Muscle of leg (tissue), 11 donors: ENCODE data around the gene SPATA18. TPM values are rescaled to one million over a fixed set of nuclear protein-coding genes. Genes with fewer than 3 reads are reported as not detected.
A peak's percentile ranks its signal among the peaks of the same experiment; 100 is the strongest.

Experiments
- DNase-seq: peaks from one replicate; pipeline ENCODE4 v3.0.0; 2013
- H3K27ac ChIP-seq: one replicate; pipeline ENCODE4 v1.5.1; 2013; ENCODE audit warnings: mild to moderate bottlenecking, low read length, control low read depth
- H3K27me3 ChIP-seq: one replicate; pipeline ENCODE4 v1.6.1; 2013; ENCODE audit warnings: low read length; ENCODE audit not compliant: control insufficient read depth, insufficient read depth
- H3K36me3 ChIP-seq: one replicate; pipeline ENCODE4 v1.6.1; 2013; ENCODE audit warnings: low read length; ENCODE audit not compliant: control insufficient read depth, insufficient read depth
- H3K4me1 ChIP-seq: one replicate; pipeline ENCODE4 v1.6.1; 2013; ENCODE audit warnings: low read length; ENCODE audit not compliant: control insufficient read depth, insufficient read depth
- H3K4me3 ChIP-seq: one replicate; pipeline ENCODE4 v1.5.1; 2013; ENCODE audit warnings: low read length, control low read depth
- H3K9me3 ChIP-seq: replicated peaks from 2 replicates; pipeline ENCODE4 v1.6.1; 2013; ENCODE audit warnings: low read depth, low read length; ENCODE audit not compliant: control insufficient read depth
- WGBS: methylation state at CpG from one replicate; pipeline ENCODE4 v1.1.5; 2013; ENCODE audit warnings: missing lambda C conversion rate; ENCODE audit not compliant: insufficient coverage; 5-methylcytosine and 5-hydroxymethylcytosine counted together
- polyA plus RNA-seq, 8 donors: library from polyadenylated mRNA; unstranded; fragments of 120-200 nt; gene quantifications; one replicate each; pipeline versions ENCODE4 v1.2.1 to v1.2.3, GENCODE V29; 2013; ENCODE audit warnings: inconsistent platforms in 1 of 8, low replicate concordance in 1 of 8; ENCODE audit not compliant: insufficient read length in 8 of 8, insufficient read depth in 1 of 8
- total RNA-seq: library from RNA; stranded (reverse); fragments of 120-200 nt; gene quantifications from one replicate; pipeline ENCODE4 v1.2.4, GENCODE V29; 2013

SPATA18 gene
- total and polyA plus RNA-seq, 9 donors: 0.97 to 2.7 (median 2.0) TPM

- Histone ChIP-seq H3K27ac (no peak overlapping the region), H3K27me3 (no peaks in the 10 kb centered on the region), H3K9me3 (peaks cover 1% of the 10 kb centered on the region), H3K36me3 (no peaks in the 10 kb centered on the region), H3K4me1 (peaks cover 13% of the 10 kb centered on the region), H3K4me3 (no peak overlapping the region)
- WGBS: 94% methylated on average over 3 of the region's 5 CpGs
- no peak for DNase-seq
Observed at GRCh38 chr4:52105276-52105675, 54.2 kb downstream of the SPATA18 start.

DNA sequence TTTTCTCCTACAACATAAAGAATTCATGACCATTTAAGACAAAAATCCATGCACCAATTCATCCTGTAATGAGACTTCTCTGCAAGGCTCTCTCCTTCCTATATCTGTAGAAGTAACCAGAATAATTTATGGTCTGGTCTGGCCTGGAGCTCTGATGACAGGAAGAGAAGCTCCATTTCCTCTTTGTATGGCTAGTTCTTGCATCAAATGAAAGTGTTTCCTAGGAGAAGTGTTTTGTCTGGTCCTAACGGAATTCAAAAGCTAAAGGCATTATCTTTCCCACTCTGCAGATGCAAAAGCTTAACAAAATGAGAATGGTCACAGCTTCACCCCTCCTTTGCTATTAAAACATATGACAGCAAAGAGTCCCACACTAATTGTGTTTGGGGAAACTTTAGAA is 55.1 kb downstream of the SPATA18 start:
- no CpG with 5 or more reads among the region's 1 CpG for WGBS
- DNase-seq: peak; percentile 70
- Histone ChIP-seq H3K4me3 (no peak overlapping the region), H3K27ac (peak overlapping the region; percentile 61), H3K4me1 (peaks cover 13% of the 10 kb centered on the region), H3K27me3 (no peaks in the 10 kb centered on the region), H3K9me3 (peaks cover 2% of the 10 kb centered on the region), H3K36me3 (no peaks in the 10 kb centered on the region)

DNA sequence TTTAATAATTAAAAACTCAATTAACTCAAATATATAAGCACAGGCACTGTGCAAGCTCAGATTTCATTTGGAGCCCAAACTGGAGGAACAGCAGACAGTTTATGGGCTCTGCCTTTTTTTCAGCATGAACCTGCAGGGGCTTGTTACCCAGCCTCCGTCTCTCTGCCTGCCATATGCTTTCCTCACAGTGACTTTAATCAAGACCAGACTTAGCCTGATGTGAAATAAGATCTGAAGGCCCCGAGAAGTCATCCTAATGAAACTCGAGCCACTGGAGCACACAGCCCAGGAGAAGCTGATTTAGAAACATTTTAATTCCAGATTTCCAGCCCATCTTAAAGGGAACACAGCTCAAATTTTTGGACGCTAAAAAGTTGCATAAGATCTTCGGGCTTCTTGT is 55.6 kb downstream of the SPATA18 start:
- peaks cover 2% of the 10 kb centered on the region for H3K9me3 ChIP-seq
- peak overlapping the region; percentile 61 for H3K27ac ChIP-seq
- no peak overlapping the region for H3K4me3 ChIP-seq
- peaks cover 13% of the 10 kb centered on the region for H3K4me1 ChIP-seq
- DNase-seq: peak; percentile 87
- H3K36me3 ChIP-seq: no peaks in the 10 kb centered on the region
- 8% methylated on average over 5 of the region's 5 CpGs for WGBS
- H3K27me3 ChIP-seq: no peaks in the 10 kb centered on the region

DNA sequence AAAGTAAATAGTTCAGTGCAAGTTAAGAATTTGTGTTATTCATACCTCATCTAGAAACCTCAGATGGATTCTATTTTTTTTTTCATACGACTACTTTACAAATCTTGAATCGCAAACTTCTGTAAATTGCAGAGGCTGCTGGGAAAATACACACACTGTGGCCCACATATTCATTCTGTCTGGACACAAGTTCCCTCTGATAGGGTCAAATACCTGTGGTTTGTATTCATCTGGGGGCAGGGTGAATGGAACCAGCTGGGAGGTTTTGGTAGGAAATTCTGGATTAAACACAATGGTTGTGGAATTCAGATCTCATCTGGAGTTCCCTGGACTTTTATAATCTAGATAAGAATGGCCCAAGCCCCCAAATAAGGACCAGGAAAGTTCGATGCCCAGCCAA is 56.2 kb downstream of the SPATA18 start:
- no peak for DNase-seq
- 60% methylated on average over 1 of the region's 3 CpGs for WGBS
- Histone ChIP-seq H3K27me3 (no peaks in the 10 kb centered on the region), H3K4me1 (peaks cover 14% of the 10 kb centered on the region), H3K27ac (no peak overlapping the region), H3K9me3 (peaks cover 2% of the 10 kb centered on the region), H3K36me3 (no peaks in the 10 kb centered on the region), H3K4me3 (no peak overlapping the region)

- WGBS: no CpG with 5 or more reads among the region's 1 CpG
- Histone ChIP-seq H3K36me3 (no peaks in the 10 kb centered on the region), H3K27me3 (no peaks in the 10 kb centered on the region), H3K27ac (no peak overlapping the region), H3K4me3 (no peak overlapping the region), H3K4me1 (peaks cover 15% of the 10 kb centered on the region), H3K9me3 (peaks cover 2% of the 10 kb centered on the region)
- peak; percentile 48 for DNase-seq
Observed at GRCh38 chr4:52107745-52108144, 56.6 kb downstream of the SPATA18 start.

- Histone ChIP-seq H3K27me3 (no peaks in the 10 kb centered on the region), H3K9me3 (peaks cover 2% of the 10 kb centered on the region), H3K27ac (no peak overlapping the region), H3K36me3 (no peaks in the 10 kb centered on the region), H3K4me3 (no peak overlapping the region), H3K4me1 (peaks cover 15% of the 10 kb centered on the region)
- no CpG with 5 or more reads among the region's 1 CpG for WGBS
- DNase-seq: no peak
Observed at GRCh38 chr4:52110171-52110570, 59.1 kb downstream of the SPATA18 start.

GRCh38 chr4:52111995-52112394 is 60.9 kb downstream of the SPATA18 start:
- Histone ChIP-seq H3K9me3 (peaks cover 2% of the 10 kb centered on the region), H3K27me3 (no peaks in the 10 kb centered on the region), H3K27ac (no peak overlapping the region), H3K36me3 (no peaks in the 10 kb centered on the region), H3K4me1 (peaks cover 5% of the 10 kb centered on the region), H3K4me3 (no peak overlapping the region)
- no peak for DNase-seq
- WGBS: no CpG with 5 or more reads among the region's 1 CpG

GRCh38 chr4:52112411-52112810 is 61.3 kb downstream of the SPATA18 start:
- H3K4me3 ChIP-seq: no peak overlapping the region
- no peaks in the 10 kb centered on the region for H3K27me3 ChIP-seq
- H3K36me3 ChIP-seq: no peaks in the 10 kb centered on the region
- WGBS: no CpG with 5 or more reads among the region's 1 CpG
- peaks cover 3% of the 10 kb centered on the region for H3K4me1 ChIP-seq
- H3K27ac ChIP-seq: no peak overlapping the region
- H3K9me3 ChIP-seq: peaks cover 2% of the 10 kb centered on the region
- peak; percentile 85 for DNase-seq

DNA sequence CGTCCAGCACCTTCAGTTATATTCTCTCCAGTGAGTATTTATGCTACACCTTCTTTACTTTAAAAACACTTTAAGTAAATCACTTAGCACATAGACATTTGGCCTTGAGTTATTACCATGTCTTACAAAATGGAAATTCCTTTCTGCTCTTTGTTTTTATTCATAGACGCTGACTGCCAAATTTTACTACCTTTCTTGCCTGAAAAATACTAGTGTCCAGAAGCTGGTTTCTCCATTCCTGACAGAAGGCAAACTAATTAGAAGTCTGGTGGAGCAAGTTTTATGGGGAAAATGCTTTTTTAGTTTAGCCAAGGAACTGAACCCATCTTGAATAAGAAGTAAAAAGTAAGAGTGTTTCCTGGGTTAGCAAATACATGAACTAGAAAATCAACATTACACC is 65.5 kb downstream of the SPATA18 start:
- Histone ChIP-seq H3K4me3 (no peak overlapping the region), H3K27me3 (no peaks in the 10 kb centered on the region), H3K36me3 (no peaks in the 10 kb centered on the region), H3K9me3 (no peaks in the 10 kb centered on the region), H3K4me1 (peaks cover 2% of the 10 kb centered on the region), H3K27ac (no peak overlapping the region)
- DNase-seq: peak; percentile 86
- WGBS: 67% methylated on average over 1 of the region's 2 CpGs

DNA sequence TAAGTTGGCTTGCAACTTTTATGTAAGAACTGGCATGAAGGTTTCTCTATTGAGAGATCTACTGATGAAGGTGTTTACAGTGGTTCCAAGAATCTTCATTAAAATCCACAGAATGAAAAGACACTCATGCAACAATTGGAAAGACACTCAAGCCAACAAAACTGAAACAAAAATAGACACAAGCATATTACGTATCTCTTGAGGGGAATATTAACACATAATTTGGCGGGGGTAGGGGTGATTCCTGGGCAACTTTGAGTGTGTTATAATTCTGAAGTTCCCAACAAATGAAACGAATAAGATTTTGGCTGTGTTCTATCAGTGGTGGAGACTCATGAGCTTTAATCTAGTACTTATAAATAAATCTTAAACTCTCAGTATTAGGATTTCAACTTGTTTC is 75.1 kb downstream of the SPATA18 start:
- H3K27ac ChIP-seq: no peak overlapping the region
- DNase-seq: peak; percentile 72
- WGBS: no CpG with 5 or more reads among the region's 3 CpGs
- no peaks in the 10 kb centered on the region for H3K36me3 ChIP-seq
- peaks cover 7% of the 10 kb centered on the region for H3K4me1 ChIP-seq
- no peaks in the 10 kb centered on the region for H3K27me3 ChIP-seq
- H3K4me3 ChIP-seq: no peak overlapping the region
- peaks cover 6% of the 10 kb centered on the region for H3K9me3 ChIP-seq

- Histone ChIP-seq H3K27ac (peak overlapping the region; percentile 9), H3K27me3 (no peaks in the 10 kb centered on the region), H3K4me3 (no peak overlapping the region), H3K9me3 (peaks cover 6% of the 10 kb centered on the region), H3K4me1 (peaks cover 7% of the 10 kb centered on the region), H3K36me3 (no peaks in the 10 kb centered on the region)
- DNase-seq: peak; percentile 88
- no CpG with 5 or more reads among the region's 5 CpGs for WGBS
Observed at GRCh38 chr4:52126966-52127365, 75.9 kb downstream of the SPATA18 start.
